Right ventricle myocardium superior (tissue), 1 donor: ENCODE data around the gene SLC36A4. TPM values are rescaled to one million over a fixed set of nuclear protein-coding genes. Genes with fewer than 3 reads are reported as not detected.
"Not testable (repeated sequence)": the region's sequence is repeated elsewhere in the genome, so short reads cannot be mapped to it uniquely, and the experiment has no call there.

Experiments
- ATAC-seq: fragments of 200-7000 bp; cut with Tn5 transposase; one replicate; pipeline ENCODE4 v1.9.1; 2020; ENCODE audit warnings: mild to moderate bottlenecking; ENCODE audit not compliant: poor library complexity
- DNase-seq: peaks from one replicate; pipeline ENCODE4 v3.0.0-alpha.2; 2020
- intact Hi-C: fragments of 100-400 bp; cut with DNase I; formaldehyde crosslinking; loops from one replicate; pipeline ENCODE4 v1.11.2; 2022
- total RNA-seq: library from RNA; stranded (reverse); fragmentation: NEBNext Ultra II Directional; extraction: Animal tissue kit (Norgen Biotek cat#: 25700); gene quantifications from one replicate; pipeline ENCODE4 v1.2.1, GENCODE V29; 2021
- donor health status: DM: no; HTN: yes; CAD: no; lungs with severe emphysema.

The SLC36A4 gene
- total RNA-seq, 1 donor from 2014 or later = 7.3 TPM

- ATAC-seq = no peak
- no peak for DNase-seq
- intact Hi-C loops = no loop called here
Observed at GRCh38 chr11:93133488-93134109, 64.2 kb downstream of the SLC36A4 start.

GRCh38 chr11:93132836-93133235 is 65.0 kb downstream of the SLC36A4 start:
- DNase-seq (no peak), ATAC-seq (no peak)
- intact Hi-C loops = no loop called here

GRCh38 chr11:93131709-93132108 is 66.1 kb downstream of the SLC36A4 start:
- no peak for ATAC-seq
- intact Hi-C loops = no loop called here

GRCh38 chr11:93128574-93128973 is 69.2 kb downstream of the SLC36A4 start:
- no peak for ATAC-seq

More at GRCh38 chr11:93131709-93132108, 66.1 kb downstream of the SLC36A4 start:
- no peak for DNase-seq

GRCh38 chr11:93123351-93123898 is 74.4 kb downstream of the SLC36A4 start:
- DNase-seq = peak; percentile 62
- peak; percentile 81 for ATAC-seq
- intact Hi-C loops = no loop called here

More at GRCh38 chr11:93128574-93128973, 69.2 kb downstream of the SLC36A4 start:
- no peak for DNase-seq
- intact Hi-C loops = no loop called here

GRCh38 chr11:93122535-93123235 is 75.1 kb downstream of the SLC36A4 start:
- intact Hi-C loops = no loop called here
- DNase-seq (no peak), ATAC-seq (no peak)

GRCh38 chr11:93118276-93118675 is 79.5 kb downstream of the SLC36A4 start:
- intact Hi-C loops = no loop called here
- no peak for DNase-seq
- no peak for ATAC-seq

- intact Hi-C loops = no loop called here
- ATAC-seq = no peak
Observed at GRCh38 chr11:93117565-93117964, 80.2 kb downstream of the SLC36A4 start.

GRCh38 chr11:93116641-93117441 is 81.0 kb downstream of the SLC36A4 start:
- intact Hi-C loops = no loop called here
- DNase-seq (no peak), ATAC-seq (no peak)

More at GRCh38 chr11:93117565-93117964, 80.2 kb downstream of the SLC36A4 start:
- no peak for DNase-seq

GRCh38 chr11:93114304-93114703 is 83.5 kb downstream of the SLC36A4 start:
- DNase-seq (no peak), ATAC-seq (no peak)
- intact Hi-C loops = no loop called here

GRCh38 chr11:93113824-93114223 is 84.0 kb downstream of the SLC36A4 start:
- DNase-seq (no peak), ATAC-seq (no peak)
- intact Hi-C loops = no loop called here

GRCh38 chr11:93111147-93111546 is 86.6 kb downstream of the SLC36A4 start:
- ATAC-seq, intact Hi-C loops, DNase-seq: not testable (repeated sequence)

- ATAC-seq = no peak
- no peak for DNase-seq
- intact Hi-C loops = no loop called here
Observed at GRCh38 chr11:93100211-93100610, 97.6 kb downstream of the SLC36A4 start.

- intact Hi-C loops = no loop called here
- no peak for ATAC-seq
- no peak for DNase-seq
Observed at GRCh38 chr11:93099806-93100205, 98.0 kb downstream of the SLC36A4 start.

Other genes starting within 250 kb of the SLC36A4 start
- not detected for gene MTNR1B, start 228.3 kb downstream of the SLC36A4 start, total RNA-seq
- not detected for gene DEUP1, start 132.8 kb upstream of the SLC36A4 start, total RNA-seq